Measurements from ENCODE around the gene GPT2.

Gene GPT2

GRCh38 chr16:46901709-46902108 lies 17.5 kb downstream of the GPT2 start:
- DNase-seq, result no peak
- no peaks in the 10 kb centered on the region for H3K27me3 ChIP-seq
- no peak for TF ChIP-seq CTCF (IDR thresholded peaks at IDR 0.05)
- H3K4me1 ChIP-seq, result no peaks in the 10 kb centered on the region
- H3K36me3 ChIP-seq, result peaks cover 0 to 22% (median 4%) of the 10 kb centered on the region in 3 donors
- intact Hi-C loops (cut with DNase I; ENCODE audit: low total_unique reads), result no loop called here
- no peaks in the 10 kb centered on the region for H3K9me3 ChIP-seq
- H3K4me3 ChIP-seq, result no peak overlapping the region
- no peak overlapping the region for H3K27ac ChIP-seq

GRCh38 chr16:46903255-46903905 lies 19.2 kb downstream of the GPT2 start:
- no peak for TF ChIP-seq CTCF (IDR thresholded peaks at IDR 0.05)
- no peak overlapping the region for H3K4me3 ChIP-seq
- H3K27ac ChIP-seq, result no peak overlapping the region
- DNase-seq, result no peak
- H3K36me3 ChIP-seq, result peaks cover 0 to 32% (median 4%) of the 10 kb centered on the region in 3 donors
- intact Hi-C loops (cut with DNase I; ENCODE audit: low total_unique reads), result no loop called here
- H3K4me1 ChIP-seq, result no peaks in the 10 kb centered on the region
- H3K27me3 ChIP-seq, result no peaks in the 10 kb centered on the region
- H3K9me3 ChIP-seq, result no peaks in the 10 kb centered on the region

- Histone ChIP-seq H3K27me3 (no peaks in the 10 kb centered on the region), H3K4me3 (no peak overlapping the region), H3K9me3 (no peaks in the 10 kb centered on the region), H3K36me3 (peaks cover 0 to 32% (median 4%) of the 10 kb centered on the region in 3 donors), H3K4me1 (peaks cover 0 to 4% (median 0%) of the 10 kb centered on the region in 4 donors), H3K27ac (no peak overlapping the region)
- no peak for DNase-seq
- intact Hi-C loops (cut with DNase I; ENCODE audit: low total_unique reads), result no loop called here
- no peak for TF ChIP-seq CTCF (IDR thresholded peaks at IDR 0.05)
These were observed 20.3 kb downstream of the GPT2 start for GRCh38 chr16:46904471-46904870.

GRCh38 chr16:46906360-46907060 lies 22.3 kb downstream of the GPT2 start:
- no peaks in the 10 kb centered on the region for H3K27me3 ChIP-seq
- no peak overlapping the region for H3K27ac ChIP-seq
- no peaks in the 10 kb centered on the region for H3K9me3 ChIP-seq
- H3K4me1 ChIP-seq, result peaks cover 0 to 4% (median 0%) of the 10 kb centered on the region in 4 donors
- no peak for TF ChIP-seq CTCF (IDR thresholded peaks at IDR 0.05)
- peaks cover 0 to 29% (median 3%) of the 10 kb centered on the region in 3 donors for H3K36me3 ChIP-seq
- no peak for DNase-seq
- H3K4me3 ChIP-seq, result no peak overlapping the region
- intact Hi-C loops (cut with DNase I; ENCODE audit: low total_unique reads), result loop anchor here (5.0 kb wide), 1 partner anchor 234 kb away; no protein-coding TSS in a partner anchor

- H3K4me1 ChIP-seq, result peaks cover 0 to 4% (median 0%) of the 10 kb centered on the region in 4 donors
- no peak overlapping the region for H3K4me3 ChIP-seq
- H3K36me3 ChIP-seq, result peaks cover 0 to 36% (median 5%) of the 10 kb centered on the region in 3 donors
- intact Hi-C loops (cut with DNase I; ENCODE audit: low total_unique reads), result loop anchor here (5.0 kb wide), 1 partner anchor 235 kb away; no protein-coding TSS in a partner anchor
- DNase-seq, result no peak
- H3K9me3 ChIP-seq, result no peaks in the 10 kb centered on the region
- H3K27ac ChIP-seq, result no peak overlapping the region
- no peak for TF ChIP-seq CTCF (IDR thresholded peaks at IDR 0.05)
- no peaks in the 10 kb centered on the region for H3K27me3 ChIP-seq
These were observed 23.1 kb downstream of the GPT2 start for GRCh38 chr16:46907061-46907774.

Measured in tibial artery (tissue), 4 donors.